GM12801 (cell line): Measurements from ENCODE around the gene GPC6.

Source experiments
- TF ChIP-seq, protein P1 (sequence below): IDR thresholded peaks from one replicate; pipeline ENCODE4 v1.5.1; 2011; ENCODE audit warnings: control low read depth; ENCODE audit not compliant: insufficient read length; ENCODE audit errors: extremely low read depth

GPC6 gene

DNA sequence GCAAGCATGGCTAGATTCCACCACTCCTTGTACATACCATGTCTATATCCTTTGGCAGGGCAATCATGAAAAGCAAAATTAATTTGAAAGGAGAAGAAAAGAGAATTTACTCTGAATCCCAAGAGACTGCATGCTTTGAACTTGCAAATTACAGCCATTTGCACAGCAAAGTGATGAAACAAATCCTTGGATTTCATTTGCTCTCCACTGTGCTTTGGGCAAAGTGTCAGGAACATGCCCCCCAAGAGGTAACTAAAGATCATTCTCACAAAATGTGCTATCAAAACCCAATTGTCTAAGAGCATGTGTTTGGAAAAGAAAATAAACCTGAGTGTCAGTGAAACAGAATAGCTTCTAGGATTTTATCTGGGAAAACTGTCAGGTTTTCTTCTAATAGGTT, 298.5 kb downstream of the GPC6 start:
- TF ChIP-seq, protein P1, sequence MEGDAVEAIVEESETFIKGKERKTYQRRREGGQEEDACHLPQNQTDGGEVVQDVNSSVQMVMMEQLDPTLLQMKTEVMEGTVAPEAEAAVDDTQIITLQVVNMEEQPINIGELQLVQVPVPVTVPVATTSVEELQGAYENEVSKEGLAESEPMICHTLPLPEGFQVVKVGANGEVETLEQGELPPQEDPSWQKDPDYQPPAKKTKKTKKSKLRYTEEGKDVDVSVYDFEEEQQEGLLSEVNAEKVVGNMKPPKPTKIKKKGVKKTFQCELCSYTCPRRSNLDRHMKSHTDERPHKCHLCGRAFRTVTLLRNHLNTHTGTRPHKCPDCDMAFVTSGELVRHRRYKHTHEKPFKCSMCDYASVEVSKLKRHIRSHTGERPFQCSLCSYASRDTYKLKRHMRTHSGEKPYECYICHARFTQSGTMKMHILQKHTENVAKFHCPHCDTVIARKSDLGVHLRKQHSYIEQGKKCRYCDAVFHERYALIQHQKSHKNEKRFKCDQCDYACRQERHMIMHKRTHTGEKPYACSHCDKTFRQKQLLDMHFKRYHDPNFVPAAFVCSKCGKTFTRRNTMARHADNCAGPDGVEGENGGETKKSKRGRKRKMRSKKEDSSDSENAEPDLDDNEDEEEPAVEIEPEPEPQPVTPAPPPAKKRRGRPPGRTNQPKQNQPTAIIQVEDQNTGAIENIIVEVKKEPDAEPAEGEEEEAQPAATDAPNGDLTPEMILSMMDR, result no peak

DNA sequence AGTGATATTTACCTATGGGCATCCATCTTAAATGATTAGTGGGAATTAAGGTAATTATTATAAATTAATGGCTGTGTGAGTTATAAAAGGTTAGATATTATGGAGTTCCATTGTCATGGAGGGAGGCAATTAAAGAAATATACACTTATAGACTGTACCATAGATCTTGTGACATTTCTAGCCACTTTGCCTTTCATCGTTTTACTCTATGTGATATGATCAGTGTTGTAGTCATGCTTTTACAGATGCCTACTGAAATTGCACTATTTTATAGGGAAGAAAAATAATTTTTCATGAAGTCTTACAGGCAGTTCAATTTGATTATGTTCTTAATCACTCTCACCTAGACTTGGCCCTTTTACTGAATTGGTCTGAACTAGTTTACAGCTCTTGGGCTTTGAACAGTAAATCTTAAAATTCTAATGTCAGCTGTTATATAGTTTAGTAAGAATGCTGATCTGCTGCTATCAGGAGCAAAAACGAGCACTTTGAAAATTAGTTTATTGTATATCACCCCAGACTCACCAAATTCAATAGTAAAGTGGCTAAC, 301.2 kb downstream of the GPC6 start:
- TF ChIP-seq, protein P1, result no peak

DNA sequence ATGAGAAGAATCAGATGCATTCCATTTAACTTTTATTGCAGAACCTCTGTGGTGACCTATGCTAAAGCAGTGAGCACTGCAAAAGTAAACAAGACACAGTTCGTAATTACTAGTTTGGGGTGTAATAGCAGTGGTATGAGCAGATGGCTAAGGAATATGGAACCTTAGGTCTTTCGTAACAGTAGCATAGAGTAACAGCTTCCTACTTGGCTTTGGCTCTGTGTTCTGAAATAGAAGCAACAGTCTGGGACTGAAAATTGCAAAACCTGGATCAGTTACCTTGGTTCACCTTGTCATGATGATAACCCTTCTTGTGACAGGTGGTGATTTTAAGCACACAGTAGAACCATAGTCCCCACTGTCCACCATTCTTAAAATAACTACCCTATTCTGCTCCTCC, 303.4 kb downstream of the GPC6 start:
- TF ChIP-seq, protein P1, result no peak

DNA sequence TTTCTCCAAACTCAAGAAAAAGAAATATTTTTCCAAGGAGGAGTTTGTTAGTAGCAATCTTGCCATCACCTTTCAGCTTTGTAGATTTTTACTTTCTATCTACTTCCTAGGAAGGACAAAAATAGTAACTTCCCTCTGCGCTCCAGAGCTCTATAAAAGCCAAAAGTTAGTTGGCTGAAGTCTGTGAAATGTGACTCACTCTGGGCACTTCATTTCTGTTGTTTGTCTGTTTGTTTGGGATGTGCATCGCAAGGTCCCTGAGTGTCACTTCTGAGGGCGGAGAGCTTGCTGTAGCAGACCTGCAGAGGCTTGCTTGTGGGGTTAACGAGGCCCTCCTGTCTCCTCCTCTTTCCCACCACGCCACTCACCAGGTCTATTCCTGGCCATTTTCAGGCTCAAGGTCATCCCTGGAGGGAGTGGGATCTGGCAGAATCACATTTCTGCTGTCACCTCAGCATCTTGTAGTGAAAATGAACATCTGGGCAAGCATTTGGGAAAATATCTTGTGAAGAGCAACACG, 307.6 kb downstream of the GPC6 start:
- TF ChIP-seq, protein P1, result no peak

DNA sequence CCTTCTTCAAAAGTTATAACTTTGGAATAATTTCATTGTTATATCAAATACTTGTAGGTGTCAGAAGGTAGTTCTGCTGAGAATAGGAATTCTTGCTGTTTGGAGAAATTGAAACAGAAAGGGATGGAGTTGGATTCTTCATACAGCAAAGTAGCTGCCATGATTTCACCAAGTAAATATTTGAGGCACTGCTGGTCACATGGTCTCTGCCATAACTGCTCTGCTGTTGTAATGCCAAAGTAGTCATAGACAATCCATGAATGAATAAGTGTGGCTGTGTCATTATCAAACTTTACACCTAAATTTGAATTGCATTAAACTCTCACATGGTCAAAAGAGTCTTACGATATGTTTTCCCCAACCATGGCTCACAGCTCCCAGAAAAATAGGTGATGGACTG, 308.6 kb downstream of the GPC6 start:
- TF ChIP-seq, protein P1, result no peak

DNA sequence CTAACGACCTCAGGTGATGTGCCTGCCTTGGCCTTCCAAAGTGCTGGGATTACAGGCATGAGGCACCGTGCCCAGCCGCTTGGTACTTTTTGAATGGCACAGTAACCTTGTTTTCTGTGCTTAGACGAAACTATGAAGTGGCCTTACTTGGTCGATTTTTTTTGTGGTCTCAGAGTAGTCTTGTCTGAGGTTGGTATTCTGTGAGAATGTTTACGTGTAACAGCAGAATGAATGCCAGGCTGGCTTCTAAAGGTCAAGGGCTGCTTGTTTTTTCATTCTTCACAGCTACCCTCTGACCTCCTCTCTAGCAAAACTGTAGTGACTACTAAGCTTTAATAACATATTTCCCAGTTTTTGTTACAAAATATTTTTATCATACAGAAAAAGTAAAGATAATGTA, 313.3 kb downstream of the GPC6 start:
- TF ChIP-seq, protein P1, result no peak

DNA sequence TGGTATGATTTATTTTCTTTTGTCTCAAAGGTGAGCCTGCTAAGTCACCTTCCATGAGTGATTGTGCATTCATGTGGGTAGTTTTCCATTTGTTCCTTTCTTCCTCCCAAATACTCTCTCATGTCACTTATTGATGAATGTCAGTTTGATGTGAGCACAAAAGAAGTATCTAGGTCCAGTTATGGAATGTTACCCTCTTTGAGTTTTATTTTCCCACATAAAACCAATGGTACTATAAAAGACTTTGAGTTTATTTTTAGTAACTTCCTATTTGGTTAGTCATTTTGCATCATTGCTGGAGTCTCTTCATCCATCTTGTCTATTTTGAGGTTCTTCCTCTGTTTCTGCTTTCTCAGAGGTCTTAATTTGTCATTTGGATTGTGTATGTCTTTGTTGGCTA, 321.3 kb downstream of the GPC6 start:
- TF ChIP-seq, protein P1, result no peak
